Measurements from ENCODE around the gene KRTAP9-2. TPM values are rescaled to one million over a fixed set of nuclear protein-coding genes. Genes with fewer than 3 reads are reported as not detected.

KRTAP9-2 gene
- total RNA-seq, 1 experiment from 2014 or later: not detected

DNA sequence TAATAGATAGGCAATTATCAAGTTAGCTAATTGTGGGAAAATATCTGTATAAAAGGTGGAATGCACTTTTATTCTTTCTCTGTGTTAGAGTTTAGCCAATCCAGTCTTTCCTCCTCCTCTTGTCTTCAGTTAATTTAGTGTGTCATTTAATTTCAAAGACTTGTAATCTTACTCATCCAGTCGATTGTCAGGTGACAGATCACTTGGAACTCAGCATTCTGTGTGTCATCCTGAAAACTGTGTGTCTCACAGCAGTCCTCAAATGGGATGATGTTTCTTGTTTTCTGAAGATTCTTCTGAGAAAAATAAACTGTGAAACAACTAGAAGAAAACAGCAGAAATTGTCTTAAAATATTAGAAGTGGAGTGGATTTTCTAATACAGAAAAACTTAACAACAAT lies 41.4 kb upstream of the KRTAP9-2 start:
- H3K9me2 ChIP-seq (ENCODE audit: insufficient read depth): no peaks in the 10 kb centered on the region
- no peaks in the 10 kb centered on the region for H3K27me3 ChIP-seq (ENCODE audit: insufficient read depth, low read length)
- peaks cover 0 to 10% of the 10 kb centered on the region in 2 experiments; a peak in 1 of 4 replicates for H3K4me1 ChIP-seq (ENCODE audit: control insufficient read depth in 1 of 2, insufficient read depth in 2 of 2, low read length in 2 of 2)
- ChIA-PET POLR2A (interaction anchor here (0.6 kb wide), 1 partner anchor 281 kb away, joined by 5 read pairs; no protein-coding TSS in a partner anchor), RAD21 (ENCODE audit: low non-redundant PET in 1 of 2, low total read pairs in 2 of 2, uncharacterized antibody in 2 of 2, unreplicated experiment in 2 of 2) (no interaction called here), CTCF (no interaction called here)
- H3K9ac ChIP-seq (ENCODE audit: low read length): no peak overlapping the region
- no peak overlapping the region for H3K27ac ChIP-seq (ENCODE audit: low read depth, low read length)
- BruUV-seq (replicated peaks): no TSS peak
- H3K4me3 ChIP-seq (replicated peaks in 1 of 2; ENCODE audit: low read depth in 1 of 2, low read length in 2 of 2): no peak overlapping the region
- TF ChIP-seq SP1 (IDR thresholded peaks at IDR 0.05; ENCODE audit: low read depth) (no peak), FOSL1 (IDR thresholded peaks at IDR 0.05; ENCODE audit: low read depth) (no peak), CEBPB (IDR thresholded peaks at IDR 0.05; ENCODE audit: low read depth) (no peak), TCF7L2 (IDR thresholded peaks at IDR 0.05; ENCODE audit: borderline replicate concordance, extremely low read depth, insufficient read depth, insufficient read length) (no peak), SIN3A (IDR thresholded peaks at IDR 0.05; ENCODE audit: low read depth) (no peak), POLR2A (IDR thresholded peaks at IDR 0.05; ENCODE audit: borderline replicate concordance, extremely low read depth, insufficient read depth, insufficient read length) (no peak), SRF (IDR thresholded peaks at IDR 0.05; ENCODE audit: low read depth) (no peak), ZFX (IDR thresholded peaks at IDR 0.05) (no peak)
- H3K79me2 ChIP-seq (ENCODE audit: insufficient read depth, low read length): no peaks in the 10 kb centered on the region
- H4K20me1 ChIP-seq (ENCODE audit: insufficient read depth): no peaks in the 10 kb centered on the region
- H2AFZ ChIP-seq (ENCODE audit: low read depth, low read length, poor library complexity, severe bottlenecking): peak overlapping the region; percentile 24
- H3K9me3 ChIP-seq (ENCODE audit: control insufficient read depth in 1 of 2, insufficient read depth in 1 of 2, low read depth in 1 of 2, low read length in 2 of 2): no peaks in the 10 kb centered on the region
- H3K4me2 ChIP-seq (ENCODE audit: low read length): no peak overlapping the region
- DNase-seq (ENCODE audit: low read depth, low spot score) (no peak), ATAC-seq (no peak)
- no peaks in the 10 kb centered on the region for H3K36me3 ChIP-seq (ENCODE audit: control insufficient read depth in 1 of 2, insufficient read depth in 2 of 2, low read length in 2 of 2)
- intact Hi-C loops (cut with micrococcal nuclease): no loop called here

DNA sequence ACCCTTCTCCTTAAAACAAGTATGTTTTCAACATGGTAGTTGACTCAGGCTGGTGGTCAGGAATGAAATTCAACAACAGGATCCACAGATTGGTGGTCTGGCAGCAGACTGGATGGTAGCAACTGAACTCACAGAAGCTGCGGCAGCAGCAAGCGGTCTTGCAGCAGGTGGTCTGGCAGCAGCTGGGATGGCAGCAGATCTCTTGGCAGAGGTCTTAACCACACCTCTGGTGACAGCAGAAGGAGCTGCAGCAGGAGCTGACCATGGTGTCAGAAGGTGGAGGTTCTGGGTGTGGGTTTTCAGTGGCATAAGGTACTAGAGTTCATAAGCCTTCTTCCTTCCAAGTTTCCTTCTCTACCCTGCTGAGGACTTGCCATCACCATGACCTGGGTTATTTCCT lies 39.6 kb upstream of the KRTAP9-2 start:
- no TSS peak for BruUV-seq (replicated peaks)
- Histone ChIP-seq H3K27me3 (ENCODE audit: insufficient read depth, low read length) (no peaks in the 10 kb centered on the region), H2AFZ (ENCODE audit: low read depth, low read length, poor library complexity, severe bottlenecking) (no peak overlapping the region), H3K9me3 (ENCODE audit: control insufficient read depth in 1 of 2, insufficient read depth in 1 of 2, low read depth in 1 of 2, low read length in 2 of 2) (no peaks in the 10 kb centered on the region), H3K4me2 (ENCODE audit: low read length) (no peak overlapping the region), H3K9me2 (ENCODE audit: insufficient read depth) (no peaks in the 10 kb centered on the region), H3K79me2 (ENCODE audit: insufficient read depth, low read length) (no peaks in the 10 kb centered on the region), H3K4me1 (ENCODE audit: control insufficient read depth in 1 of 2, insufficient read depth in 2 of 2, low read length in 2 of 2) (peaks cover 0 to 10% of the 10 kb centered on the region in 2 experiments; a peak in 1 of 4 replicates), H3K9ac (ENCODE audit: low read length) (no peak overlapping the region), H3K27ac (ENCODE audit: low read depth, low read length) (no peak overlapping the region), H4K20me1 (ENCODE audit: insufficient read depth) (no peaks in the 10 kb centered on the region), H3K4me3 (replicated peaks in 1 of 2; ENCODE audit: low read depth in 1 of 2, low read length in 2 of 2) (no peak overlapping the region), H3K36me3 (ENCODE audit: control insufficient read depth in 1 of 2, insufficient read depth in 2 of 2, low read length in 2 of 2) (no peaks in the 10 kb centered on the region)
- intact Hi-C loops (cut with micrococcal nuclease): no loop called here
- no peak for DNase-seq (ENCODE audit: low read depth, low spot score)
- POLR2A ChIA-PET: no interaction called here
- RAD21 ChIA-PET (ENCODE audit: low non-redundant PET in 1 of 2, low total read pairs in 2 of 2, uncharacterized antibody in 2 of 2, unreplicated experiment in 2 of 2): no interaction called here
- TF ChIP-seq POLR2AphosphoS5 (IDR thresholded peaks at IDR 0.05; ENCODE audit: low read depth, low read length): no peak
- no peak for TF ChIP-seq ELF1 (IDR thresholded peaks at IDR 0.05; ENCODE audit: borderline replicate concordance, low read depth)
- TF ChIP-seq EZH2phosphoT487 (IDR thresholded peaks at IDR 0.05; ENCODE audit: borderline replicate concordance): no peak
- TF ChIP-seq, protein P1, sequence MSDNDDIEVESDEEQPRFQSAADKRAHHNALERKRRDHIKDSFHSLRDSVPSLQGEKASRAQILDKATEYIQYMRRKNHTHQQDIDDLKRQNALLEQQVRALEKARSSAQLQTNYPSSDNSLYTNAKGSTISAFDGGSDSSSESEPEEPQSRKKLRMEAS (IDR thresholded peaks at IDR 0.05): no peak
- TF ChIP-seq, protein P2, sequence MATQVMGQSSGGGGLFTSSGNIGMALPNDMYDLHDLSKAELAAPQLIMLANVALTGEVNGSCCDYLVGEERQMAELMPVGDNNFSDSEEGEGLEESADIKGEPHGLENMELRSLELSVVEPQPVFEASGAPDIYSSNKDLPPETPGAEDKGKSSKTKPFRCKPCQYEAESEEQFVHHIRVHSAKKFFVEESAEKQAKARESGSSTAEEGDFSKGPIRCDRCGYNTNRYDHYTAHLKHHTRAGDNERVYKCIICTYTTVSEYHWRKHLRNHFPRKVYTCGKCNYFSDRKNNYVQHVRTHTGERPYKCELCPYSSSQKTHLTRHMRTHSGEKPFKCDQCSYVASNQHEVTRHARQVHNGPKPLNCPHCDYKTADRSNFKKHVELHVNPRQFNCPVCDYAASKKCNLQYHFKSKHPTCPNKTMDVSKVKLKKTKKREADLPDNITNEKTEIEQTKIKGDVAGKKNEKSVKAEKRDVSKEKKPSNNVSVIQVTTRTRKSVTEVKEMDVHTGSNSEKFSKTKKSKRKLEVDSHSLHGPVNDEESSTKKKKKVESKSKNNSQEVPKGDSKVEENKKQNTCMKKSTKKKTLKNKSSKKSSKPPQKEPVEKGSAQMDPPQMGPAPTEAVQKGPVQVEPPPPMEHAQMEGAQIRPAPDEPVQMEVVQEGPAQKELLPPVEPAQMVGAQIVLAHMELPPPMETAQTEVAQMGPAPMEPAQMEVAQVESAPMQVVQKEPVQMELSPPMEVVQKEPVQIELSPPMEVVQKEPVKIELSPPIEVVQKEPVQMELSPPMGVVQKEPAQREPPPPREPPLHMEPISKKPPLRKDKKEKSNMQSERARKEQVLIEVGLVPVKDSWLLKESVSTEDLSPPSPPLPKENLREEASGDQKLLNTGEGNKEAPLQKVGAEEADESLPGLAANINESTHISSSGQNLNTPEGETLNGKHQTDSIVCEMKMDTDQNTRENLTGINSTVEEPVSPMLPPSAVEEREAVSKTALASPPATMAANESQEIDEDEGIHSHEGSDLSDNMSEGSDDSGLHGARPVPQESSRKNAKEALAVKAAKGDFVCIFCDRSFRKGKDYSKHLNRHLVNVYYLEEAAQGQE (IDR thresholded peaks at IDR 0.05; ENCODE audit: low read depth): no peak
- TF ChIP-seq TCF7L2 (IDR thresholded peaks at IDR 0.05; ENCODE audit: borderline replicate concordance, extremely low read depth, insufficient read depth, insufficient read length): no peak
- no peak for TF ChIP-seq CEBPB (IDR thresholded peaks at IDR 0.05; ENCODE audit: low read depth)
- TF ChIP-seq, protein P3, sequence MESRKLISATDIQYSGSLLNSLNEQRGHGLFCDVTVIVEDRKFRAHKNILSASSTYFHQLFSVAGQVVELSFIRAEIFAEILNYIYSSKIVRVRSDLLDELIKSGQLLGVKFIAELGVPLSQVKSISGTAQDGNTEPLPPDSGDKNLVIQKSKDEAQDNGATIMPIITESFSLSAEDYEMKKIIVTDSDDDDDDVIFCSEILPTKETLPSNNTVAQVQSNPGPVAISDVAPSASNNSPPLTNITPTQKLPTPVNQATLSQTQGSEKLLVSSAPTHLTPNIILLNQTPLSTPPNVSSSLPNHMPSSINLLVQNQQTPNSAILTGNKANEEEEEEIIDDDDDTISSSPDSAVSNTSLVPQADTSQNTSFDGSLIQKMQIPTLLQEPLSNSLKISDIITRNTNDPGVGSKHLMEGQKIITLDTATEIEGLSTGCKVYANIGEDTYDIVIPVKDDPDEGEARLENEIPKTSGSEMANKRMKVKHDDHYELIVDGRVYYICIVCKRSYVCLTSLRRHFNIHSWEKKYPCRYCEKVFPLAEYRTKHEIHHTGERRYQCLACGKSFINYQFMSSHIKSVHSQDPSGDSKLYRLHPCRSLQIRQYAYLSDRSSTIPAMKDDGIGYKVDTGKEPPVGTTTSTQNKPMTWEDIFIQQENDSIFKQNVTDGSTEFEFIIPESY (IDR thresholded peaks at IDR 0.05; ENCODE audit: extremely low read depth, insufficient replicate concordance, low read length): no peak
- TF ChIP-seq ZFX (IDR thresholded peaks at IDR 0.05): no peak
- TF ChIP-seq ZNF274 (IDR thresholded peaks at IDR 0.05; ENCODE audit: low read depth, low read length): no peak
- no peak for ATAC-seq
- CTCF ChIA-PET: no interaction called here

Data from HCT116 (cell line).